ENCODE data around the gene BCL11B.

Gene BCL11B

DNA sequence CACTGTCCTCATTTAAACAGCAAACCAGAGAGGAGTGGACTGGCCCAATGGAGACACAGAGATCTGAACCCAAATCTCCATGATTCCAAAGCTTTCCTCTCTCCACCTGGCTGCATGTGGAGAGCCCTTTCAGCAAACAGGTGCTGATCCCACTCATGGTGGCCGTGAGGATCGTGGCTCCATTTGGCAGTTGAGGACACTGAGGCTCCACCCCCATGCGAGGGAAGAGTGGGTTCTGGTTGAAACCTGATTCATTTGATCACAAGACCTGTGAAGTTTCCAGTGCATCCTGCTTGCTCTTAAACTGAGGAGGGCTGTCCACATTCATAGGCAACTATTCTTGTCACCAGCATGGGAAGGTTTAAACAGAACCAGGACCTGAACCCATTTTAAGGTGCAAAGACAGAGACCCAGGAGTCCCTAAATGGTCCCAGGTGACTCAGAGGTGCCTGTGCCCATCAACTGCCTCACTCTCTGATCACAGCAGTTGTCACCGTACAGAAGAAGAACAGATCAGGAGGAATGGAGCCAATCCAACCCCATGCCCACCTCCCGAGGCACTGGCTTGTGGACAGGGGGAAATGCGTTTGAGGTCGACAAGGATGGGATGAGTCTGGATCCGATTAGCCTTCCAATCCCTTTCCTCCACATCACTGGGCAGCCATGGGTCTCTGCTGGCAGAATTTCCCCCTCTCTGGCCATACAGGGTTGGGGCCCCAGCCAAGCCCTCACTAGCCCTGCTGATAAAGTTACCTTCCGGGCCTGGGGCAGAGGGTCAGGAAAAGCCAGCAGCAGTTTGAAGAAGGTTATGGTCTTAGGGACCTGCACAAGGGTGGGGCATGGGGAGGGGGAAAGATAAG, 45.5 kb upstream of the BCL11B start:
- TF ChIP-seq, protein P1, sequence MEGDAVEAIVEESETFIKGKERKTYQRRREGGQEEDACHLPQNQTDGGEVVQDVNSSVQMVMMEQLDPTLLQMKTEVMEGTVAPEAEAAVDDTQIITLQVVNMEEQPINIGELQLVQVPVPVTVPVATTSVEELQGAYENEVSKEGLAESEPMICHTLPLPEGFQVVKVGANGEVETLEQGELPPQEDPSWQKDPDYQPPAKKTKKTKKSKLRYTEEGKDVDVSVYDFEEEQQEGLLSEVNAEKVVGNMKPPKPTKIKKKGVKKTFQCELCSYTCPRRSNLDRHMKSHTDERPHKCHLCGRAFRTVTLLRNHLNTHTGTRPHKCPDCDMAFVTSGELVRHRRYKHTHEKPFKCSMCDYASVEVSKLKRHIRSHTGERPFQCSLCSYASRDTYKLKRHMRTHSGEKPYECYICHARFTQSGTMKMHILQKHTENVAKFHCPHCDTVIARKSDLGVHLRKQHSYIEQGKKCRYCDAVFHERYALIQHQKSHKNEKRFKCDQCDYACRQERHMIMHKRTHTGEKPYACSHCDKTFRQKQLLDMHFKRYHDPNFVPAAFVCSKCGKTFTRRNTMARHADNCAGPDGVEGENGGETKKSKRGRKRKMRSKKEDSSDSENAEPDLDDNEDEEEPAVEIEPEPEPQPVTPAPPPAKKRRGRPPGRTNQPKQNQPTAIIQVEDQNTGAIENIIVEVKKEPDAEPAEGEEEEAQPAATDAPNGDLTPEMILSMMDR (IDR thresholded peaks at IDR 0.05; ENCODE audit: low read depth, low read length), result no peak
- DNase-seq (ENCODE audit: extremely low read depth, low read depth), result no peak

DNA sequence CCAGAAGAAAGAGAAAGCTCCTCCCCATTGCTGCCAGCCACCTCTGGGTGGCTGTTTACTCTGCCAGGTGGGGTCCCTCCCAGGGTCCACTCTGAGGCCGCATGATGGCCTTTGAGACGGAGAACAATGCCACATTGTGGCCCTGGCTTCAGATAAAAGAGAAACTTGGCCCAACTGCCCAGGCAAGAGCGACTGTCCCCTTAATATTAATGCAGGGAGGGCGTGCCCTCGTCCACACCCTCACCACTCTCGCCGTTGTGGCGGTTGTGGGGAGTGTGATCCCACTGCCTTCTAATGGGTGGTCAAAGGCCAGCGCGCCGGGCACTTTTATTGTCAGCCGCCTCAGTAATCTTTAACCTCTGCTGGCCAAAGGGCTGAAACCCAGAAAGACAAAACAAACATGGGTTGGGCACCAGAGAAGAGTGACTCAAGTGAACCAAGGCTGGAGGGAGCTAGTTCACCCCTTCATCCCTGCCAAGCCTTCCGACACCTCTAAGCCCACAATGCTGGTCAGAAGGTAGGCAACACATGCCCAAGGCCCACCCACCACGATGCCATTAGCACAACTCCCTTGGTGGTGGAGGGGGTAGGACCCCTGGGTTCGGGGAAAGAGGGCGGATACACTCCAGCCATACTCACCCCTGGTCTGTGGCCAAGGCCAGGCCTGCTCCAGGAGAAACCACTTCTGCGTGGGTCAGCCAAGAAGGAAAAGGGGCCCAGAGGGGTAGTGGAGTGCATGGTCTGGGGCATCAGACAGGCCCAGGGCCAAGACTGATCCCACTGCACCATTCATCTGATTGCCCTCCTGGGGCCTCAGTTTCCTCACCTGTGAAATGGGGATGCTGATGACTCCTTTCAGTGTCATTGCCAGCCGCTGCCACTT, 44.5 kb upstream of the BCL11B start:
- TF ChIP-seq, protein P1 (IDR thresholded peaks at IDR 0.05; ENCODE audit: low read depth, low read length), result no peak

DNA sequence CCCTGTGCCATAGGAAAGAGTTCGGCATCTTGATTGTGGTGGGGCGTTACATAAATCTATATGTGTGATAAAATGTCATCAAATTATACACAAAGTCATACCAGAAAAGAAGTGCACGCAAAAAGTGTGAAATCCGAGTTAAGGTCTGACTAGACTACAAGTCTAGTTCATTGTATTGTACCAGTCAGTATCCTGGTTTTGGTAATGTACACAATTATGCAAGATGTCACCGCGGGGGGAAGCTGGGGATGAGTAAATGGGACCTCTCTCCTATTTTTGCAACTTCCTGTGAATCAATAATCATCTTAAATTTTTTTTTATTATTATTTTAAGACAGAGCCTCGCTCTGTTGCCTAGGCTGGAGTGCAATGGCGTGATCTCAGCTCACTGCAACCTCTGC, 43.2 kb upstream of the BCL11B start:
- TF ChIP-seq, protein P1 (IDR thresholded peaks at IDR 0.05; ENCODE audit: low read depth, low read length), result no peak
- DNase-seq (ENCODE audit: extremely low read depth, low read depth), result no peak

More for the DNA sequence above, 44.5 kb upstream of the BCL11B start:
- DNase-seq (ENCODE audit: extremely low read depth, low read depth), result no peak

DNA sequence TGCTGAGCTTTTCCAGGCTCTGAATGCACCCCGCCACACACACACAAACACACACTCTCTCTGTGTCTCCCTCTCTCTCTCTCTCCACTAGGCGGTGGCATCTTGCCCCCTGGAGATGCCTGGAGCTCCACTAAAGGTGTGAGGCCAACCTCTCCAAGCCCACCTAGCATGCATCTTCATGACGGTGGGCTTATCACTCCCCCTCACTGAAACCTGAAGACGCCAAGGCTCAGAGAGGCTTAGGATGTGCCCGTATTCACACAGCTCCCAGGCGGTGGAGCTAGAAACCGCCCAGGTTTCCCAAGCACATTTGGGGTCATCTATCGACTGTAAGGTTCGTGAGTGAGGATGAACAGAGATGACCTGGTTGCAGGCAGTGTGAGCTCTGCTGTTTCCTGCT, 42.6 kb upstream of the BCL11B start:
- TF ChIP-seq, protein P1 (IDR thresholded peaks at IDR 0.05; ENCODE audit: low read depth, low read length), result no peak
- no peak for DNase-seq (ENCODE audit: extremely low read depth, low read depth)

DNA sequence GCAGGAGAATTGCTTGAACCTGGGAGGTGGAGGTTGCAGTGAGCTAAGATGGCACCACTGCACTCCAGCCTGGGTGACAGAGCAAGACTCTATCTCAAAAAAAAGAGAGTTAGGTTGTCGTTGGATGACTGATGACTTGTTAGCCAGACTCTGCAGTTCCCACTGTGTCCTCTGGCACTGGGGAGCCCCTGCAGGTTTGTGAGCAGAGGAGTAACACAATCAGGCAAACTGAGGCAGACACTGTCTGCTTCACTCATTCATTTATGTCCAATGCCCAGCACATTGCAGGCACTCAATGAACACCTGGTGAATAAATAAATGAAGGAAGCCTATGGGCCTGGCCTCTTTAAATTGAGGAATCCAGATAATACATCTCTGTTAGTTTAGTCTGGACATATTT, 41.2 kb upstream of the BCL11B start:
- DNase-seq (ENCODE audit: extremely low read depth, low read depth), result no peak
- TF ChIP-seq, protein P1 (IDR thresholded peaks at IDR 0.05; ENCODE audit: low read depth, low read length), result no peak

DNA sequence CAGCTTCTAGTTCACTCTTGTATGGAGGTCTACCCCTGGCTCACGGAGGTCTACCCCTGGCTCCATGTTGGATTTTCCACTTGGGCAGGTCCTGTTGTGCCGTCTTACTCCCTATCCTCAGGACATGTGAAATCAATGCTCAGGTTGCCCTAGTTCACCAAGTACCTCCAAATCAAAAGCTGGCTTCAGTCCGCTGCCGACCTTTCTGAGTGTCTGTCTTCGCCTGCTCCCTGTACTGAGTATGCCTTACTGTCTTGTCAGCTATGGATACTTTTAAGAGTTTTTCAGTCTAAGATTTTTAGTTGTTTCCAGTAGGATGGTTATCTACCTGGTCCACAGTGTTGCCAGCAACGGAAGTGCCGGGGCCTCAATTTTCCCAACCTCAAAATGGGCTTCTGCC, 40.1 kb upstream of the BCL11B start:
- TF ChIP-seq, protein P1 (IDR thresholded peaks at IDR 0.05; ENCODE audit: low read depth, low read length), result no peak
- no peak for DNase-seq (ENCODE audit: extremely low read depth, low read depth)
